ENCODE measurements around the gene PLEKHG3. TPM values are rescaled to one million over a fixed set of nuclear protein-coding genes. Genes with fewer than 3 reads are reported as not detected.

The PLEKHG3 gene
- 47.5 TPM for total RNA-seq

DNA sequence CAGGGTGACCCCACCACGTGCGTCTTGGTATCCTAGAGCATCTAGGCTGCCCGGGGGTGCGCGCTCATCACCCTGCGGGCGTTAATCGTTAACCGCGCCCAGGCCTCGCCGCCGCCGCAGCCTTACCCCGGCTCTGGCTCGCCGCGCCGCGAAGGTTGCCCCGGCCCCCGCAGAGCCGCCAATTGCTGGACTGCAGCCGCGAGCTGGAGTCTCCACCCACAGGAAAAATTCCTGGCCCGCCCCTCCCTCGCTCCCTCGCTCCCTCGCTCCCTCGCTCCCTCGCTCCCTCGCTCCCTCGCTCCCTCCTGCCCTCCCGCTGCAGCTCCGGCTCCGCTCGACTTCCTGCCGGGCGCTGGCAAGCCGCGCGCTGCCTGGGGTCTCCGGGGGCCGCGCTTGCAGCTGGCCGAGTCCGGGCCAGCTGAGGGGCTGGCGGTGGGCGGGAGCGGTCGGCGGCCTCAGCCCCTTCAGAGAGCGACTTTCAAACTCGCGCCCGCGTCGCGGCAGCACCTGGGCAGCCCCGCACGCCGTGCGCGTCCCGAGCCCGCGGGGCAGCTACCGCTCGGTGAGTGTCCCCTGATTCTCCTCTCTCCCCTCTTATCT is at the start of gene PLEKHG3:
TSS of gene PLEKHG3 (plus strand) at position 282 of the 600 bp plus-strand sequence. CDS start 23,208 bp downstream, outside the sequence.

Other genes with a start within 250 kb of the PLEKHG3 start
- 3.8 TPM for gene AKAP5, start 238.9 kb upstream of the PLEKHG3 start, total RNA-seq
- gene ZBTB25, start 200.6 kb upstream of the PLEKHG3 start, total RNA-seq: 17.3 TPM
- 65.2 TPM for gene ZBTB1, start 199.7 kb upstream of the PLEKHG3 start, total RNA-seq
- gene HSPA2, start 163.7 kb upstream of the PLEKHG3 start, total RNA-seq: 16.5 TPM
- gene PPP1R36, start 154.5 kb upstream of the PLEKHG3 start, total RNA-seq: 1.5 TPM
- gene SPTB, start 175.5 kb downstream of the PLEKHG3 start, total RNA-seq: 25.2 TPM
- gene CHURC1, start 210.0 kb downstream of the PLEKHG3 start, total RNA-seq: 89.7 TPM
- 1.5 TPM for gene GPX2, start 238.3 kb downstream of the PLEKHG3 start, total RNA-seq

Measured in camera-type eye (tissue), 1 donor.